SIG-M5 (cell line): ENCODE results near the gene RPP30.

Source experiments
- DNase-seq: peaks from one replicate; lab custom pipeline; 2025; lab: John Stamatoyannopoulos, UW

The RPP30 gene

DNA sequence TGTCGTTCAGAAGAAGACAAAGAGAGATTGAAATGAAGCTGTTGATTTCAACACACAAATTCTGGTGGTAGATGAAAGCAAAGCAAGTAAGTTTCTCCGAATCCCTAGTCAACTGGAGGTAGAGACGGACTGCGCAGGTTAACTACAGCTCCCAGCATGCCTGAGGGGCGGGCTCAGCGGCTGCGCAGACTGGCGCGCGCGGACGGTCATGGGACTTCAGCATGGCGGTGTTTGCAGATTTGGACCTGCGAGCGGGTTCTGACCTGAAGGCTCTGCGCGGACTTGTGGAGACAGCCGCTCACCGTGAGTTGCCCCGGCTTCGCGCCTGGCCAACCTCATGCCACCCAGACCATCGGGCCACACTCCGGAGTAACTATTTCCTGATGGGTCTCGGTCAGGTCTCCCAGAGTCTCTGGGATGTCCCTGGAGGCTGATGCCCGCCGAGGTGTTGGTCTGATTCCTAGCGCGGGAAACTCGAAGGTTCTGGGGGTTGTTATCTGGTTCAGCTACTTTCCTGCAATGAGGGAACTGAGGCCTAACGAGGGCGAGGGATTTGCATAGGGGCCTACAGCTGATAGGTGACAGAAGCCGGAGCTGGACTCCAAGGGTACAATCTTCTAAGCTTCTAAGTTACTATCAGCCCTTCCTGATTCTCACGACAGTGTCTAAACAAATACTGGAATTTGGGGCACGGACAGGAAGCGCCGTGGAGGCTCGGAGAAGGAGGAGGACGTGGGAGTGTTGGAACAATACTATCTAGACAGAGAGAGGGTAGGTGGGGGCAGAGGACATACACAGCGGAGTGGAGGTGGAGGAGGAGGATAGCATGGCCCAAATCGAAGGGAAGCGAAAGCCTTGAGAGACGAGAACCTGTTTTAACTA, at the start of gene RPP30:
RPP30 (plus strand) TSS at position 209 of the 882 bp plus-strand sequence; CDS start at position 222, 13 bp downstream.
- DNase-seq: peak; percentile 0

DNA sequence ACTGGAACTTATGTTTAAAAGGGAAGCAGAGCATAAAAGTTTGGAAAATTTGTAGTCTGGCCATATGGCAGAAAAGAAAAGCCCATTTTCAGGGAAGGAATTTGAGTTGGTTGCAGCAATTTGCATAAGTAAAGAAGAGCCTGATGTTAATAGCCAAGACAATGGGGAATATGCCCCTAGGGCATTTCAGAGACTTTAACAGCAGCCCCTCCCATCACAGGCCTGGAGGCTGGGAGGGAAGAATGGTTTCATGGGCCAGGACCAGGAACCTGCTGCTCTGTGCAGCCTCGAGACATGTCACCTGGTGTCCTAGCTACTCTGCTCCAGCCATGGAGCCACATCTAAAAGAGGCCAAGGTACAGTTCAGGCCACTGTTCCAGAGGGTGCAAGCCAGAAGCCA, 49.3 kb upstream of the RPP30 start:
- no peak for DNase-seq

DNA sequence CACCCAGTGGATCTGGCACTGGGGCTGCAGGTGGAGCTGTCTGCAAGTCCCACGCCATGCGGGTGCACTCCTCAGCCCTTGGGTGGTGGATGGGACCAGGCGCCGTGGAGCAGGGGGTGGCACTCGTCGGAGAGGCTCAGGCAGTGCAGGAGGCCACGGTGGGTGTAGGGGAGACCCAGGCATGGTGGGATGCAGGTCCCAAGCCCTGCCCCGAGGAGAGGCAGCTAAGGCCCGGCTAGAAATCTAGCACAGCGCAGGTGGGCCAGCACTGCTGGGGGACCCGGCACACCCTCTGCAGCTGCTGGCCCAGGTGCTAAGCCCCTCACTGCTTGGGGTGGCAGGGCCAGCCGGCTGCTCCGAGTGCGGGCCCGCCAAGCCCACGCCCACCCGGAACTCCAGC, 39.7 kb upstream of the RPP30 start:
- no peak for DNase-seq

DNA sequence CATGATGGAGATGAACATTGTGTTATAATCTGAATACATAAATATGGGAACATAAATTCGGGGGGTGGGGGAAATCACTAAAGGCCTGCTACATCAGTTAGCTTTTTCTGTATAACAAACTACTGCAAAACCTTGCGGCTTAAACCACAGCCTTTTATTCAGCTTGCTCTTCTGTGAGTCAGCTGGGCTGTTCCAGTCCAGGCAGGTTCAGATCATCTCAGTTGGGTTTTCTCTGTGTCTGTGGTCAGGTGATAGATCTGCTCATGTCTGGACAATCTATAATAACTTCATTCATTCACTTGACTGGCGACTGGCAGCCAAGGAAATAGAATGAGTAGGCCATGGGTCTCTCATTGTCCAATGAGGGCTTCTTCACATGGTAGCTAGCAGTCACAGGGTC, 37.4 kb upstream of the RPP30 start:
- DNase-seq: no peak

DNA sequence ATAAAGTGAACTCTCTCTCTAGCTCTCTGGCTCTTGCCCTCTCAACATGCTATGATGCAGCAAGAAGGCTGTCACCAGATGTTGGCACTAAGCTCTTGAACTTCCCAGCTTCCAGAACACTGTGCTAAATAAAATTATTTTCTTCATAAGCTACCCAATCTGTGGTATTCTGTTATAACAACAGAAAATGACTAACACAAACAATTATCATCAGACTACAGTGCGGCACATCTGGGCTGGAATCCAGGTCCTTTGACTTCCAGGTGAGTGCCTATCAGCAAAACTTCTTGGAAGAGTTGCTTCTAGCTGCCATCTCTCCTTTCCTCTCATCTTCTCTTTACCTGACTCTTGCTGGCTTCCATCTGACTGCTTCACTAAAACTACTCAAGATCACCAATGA, 34.3 kb upstream of the RPP30 start:
- DNase-seq: no peak

DNA sequence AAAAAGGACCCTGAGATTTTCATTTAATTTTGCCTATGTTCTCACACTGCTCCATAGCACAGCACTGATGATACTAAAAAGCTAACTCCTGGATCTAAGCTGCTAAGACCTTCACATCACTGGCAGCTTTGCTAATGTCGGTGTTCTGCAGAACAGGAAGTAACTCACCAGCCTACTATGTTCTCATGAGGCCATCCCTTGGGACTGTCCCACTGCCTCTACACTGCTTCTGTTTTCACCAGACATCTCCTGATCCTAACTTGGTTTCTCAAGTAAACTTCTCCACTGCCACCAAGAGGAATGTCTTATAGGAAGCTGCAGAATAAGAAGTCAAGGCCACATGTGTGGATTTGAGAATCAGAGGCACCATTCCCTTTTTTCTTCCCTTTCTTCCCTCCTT, 29.0 kb upstream of the RPP30 start:
- DNase-seq: no peak

DNA sequence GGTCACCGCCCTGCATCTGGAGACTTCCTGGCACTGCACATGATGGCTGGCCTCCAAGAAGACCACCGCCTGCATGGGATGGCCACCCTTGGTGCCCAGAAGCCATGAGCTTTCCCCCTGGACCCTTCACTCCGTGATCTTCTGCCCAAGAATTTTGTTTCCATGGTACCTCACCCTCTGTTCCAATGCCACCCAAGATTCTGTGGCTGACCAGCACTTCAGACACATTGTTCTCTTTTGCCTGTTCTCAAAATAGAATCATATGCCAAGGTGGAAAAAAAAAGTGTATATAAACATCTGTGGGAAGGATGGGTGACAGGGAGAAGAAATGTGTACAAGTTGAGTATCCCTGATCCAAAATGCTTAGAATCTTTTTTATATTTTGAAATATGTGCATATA, 26.0 kb upstream of the RPP30 start:
- DNase-seq: no peak

DNA sequence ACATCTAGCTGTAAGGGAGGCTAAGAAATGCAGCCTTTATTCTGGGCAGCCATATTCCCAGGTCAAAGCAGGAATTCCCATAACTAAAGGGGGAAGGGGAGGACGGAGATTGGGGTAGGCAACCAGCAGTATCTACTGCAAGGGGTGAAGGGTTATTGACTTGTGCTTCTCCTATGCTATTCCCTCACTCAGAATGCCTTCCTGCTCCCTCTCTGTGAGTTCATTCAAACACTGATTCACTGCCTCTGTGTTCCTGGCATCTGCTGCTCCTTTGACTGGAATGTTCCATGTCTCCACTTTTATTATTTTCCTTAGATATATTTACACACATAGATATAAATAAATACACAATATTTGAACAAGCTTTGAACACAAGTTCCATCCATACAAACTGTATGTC, 25.0 kb upstream of the RPP30 start:
- no peak for DNase-seq

DNA sequence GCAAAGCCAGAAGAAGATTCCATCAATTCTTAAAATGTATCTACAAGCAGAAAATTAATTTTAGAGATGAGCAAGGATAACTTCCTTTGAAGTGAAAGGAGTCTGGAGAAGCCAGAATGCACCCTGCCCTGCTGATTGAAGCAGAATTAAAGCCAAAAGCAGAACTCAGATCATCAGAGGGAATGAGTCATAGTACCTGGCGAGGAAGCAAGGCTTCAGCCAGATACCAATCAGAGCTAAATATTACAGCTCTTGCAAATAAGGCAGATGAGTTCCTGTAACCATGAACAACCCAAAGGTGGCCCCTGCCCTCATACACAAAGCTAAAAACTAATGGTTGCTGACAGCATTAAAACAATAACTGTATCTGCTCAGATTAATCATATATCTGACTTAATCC, 24.3 kb upstream of the RPP30 start:
- DNase-seq: no peak

DNA sequence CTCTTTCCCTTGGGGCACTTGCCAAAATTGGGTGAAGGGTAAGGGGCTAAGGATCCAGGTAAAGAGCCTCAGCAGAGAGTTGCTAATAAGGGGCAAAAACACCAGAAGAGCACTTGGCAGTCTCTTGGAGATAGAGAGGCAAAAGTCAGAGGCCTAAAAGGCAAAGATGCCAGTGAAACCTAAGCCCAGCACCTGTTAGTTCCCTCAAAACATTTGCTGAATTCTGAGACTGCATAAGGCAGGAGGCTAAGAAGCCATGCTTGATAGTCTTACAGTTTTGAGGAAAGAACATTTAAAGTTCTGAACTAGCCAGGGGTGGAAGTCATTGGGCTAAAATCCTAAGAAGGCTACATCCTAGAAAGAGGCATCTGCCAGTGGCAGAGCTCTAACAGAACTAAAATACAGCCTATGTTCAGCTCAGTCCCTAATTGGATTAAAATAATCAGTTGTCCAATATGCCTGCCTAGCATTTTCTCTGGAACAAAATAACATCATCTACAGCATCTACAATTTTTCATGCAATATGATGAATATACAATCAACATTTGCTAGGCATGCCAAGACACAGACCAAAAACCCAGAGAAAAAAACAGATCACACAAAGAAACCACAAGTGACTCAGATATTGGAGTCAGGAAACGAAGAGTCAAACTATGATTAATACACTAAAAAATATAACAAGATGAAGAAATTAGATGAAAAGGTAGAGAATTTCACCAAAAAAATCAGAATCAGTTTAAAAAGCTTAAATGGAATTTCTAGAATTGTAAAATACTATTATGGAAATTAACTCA, 21.6 kb upstream of the RPP30 start:
- DNase-seq: no peak

DNA sequence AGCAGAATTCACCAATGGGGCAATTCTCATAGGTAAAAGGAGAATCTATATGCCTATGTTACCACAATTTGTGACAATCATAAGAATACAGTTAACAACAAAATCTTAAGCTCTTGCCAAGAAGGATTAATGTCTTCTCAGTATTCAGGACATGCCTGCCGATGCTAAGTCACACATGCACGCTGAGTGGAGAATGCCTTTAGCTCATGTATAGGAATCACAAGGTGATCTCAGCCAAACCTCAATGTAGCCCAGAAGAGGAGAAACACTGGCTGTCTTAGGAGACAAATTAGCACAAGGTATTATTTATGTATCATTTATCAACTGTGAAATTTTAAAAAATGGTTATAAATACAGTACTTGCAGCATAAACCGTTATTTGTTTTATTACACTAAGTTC, 16.6 kb upstream of the RPP30 start:
- no peak for DNase-seq

DNA sequence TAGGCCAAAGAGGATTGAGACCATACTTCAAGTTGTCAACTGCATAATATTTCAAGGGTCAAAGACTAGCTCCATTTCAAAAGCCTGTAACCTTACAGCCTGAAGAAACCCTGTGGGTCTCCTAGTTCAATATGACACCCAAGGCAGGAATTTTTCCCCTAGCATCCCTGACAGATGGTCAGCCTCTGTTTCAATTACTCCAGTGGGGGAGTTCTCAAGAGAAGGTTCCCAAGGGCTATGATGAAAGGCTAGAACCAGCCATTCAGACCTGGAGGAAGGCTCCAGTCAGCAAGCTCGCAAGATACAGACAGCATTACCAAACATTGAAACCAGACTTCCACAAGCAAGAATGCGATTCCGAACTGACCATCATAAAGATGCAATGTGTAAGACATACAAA, 15.5 kb upstream of the RPP30 start:
- DNase-seq: no peak

DNA sequence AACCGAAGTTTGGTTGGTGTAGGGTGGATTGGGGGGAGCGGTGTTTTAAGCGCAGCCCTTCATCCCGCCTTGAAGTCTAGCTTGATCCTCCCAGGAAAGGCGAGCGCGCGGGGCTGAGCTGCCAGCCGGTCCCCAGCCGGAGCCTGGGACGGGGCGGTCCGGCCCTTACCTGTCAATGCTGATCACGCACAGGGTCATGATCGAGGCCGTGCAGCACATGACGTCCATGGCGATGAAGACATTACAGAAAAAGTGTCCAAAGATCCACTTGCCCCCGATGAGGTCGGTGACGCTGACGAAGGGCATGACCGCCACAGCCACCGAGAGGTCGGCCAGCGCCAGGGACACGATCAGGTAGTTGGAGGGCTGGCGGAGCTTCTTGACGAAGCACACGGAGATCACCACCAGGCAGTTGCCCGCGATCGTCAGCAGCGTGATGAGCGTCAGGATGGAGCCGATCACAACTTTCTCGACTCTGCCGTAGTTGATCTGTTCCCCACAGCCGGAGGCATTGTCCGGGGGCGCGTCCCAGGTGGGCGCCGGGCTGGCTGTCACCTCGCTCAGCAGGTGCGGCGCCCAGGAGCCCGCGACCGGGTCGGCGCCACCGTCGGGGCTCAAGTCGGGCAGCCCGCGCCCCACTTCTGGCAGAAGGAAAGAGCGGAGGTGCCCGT, 14.7 kb upstream of the RPP30 start:
- no peak for DNase-seq

DNA sequence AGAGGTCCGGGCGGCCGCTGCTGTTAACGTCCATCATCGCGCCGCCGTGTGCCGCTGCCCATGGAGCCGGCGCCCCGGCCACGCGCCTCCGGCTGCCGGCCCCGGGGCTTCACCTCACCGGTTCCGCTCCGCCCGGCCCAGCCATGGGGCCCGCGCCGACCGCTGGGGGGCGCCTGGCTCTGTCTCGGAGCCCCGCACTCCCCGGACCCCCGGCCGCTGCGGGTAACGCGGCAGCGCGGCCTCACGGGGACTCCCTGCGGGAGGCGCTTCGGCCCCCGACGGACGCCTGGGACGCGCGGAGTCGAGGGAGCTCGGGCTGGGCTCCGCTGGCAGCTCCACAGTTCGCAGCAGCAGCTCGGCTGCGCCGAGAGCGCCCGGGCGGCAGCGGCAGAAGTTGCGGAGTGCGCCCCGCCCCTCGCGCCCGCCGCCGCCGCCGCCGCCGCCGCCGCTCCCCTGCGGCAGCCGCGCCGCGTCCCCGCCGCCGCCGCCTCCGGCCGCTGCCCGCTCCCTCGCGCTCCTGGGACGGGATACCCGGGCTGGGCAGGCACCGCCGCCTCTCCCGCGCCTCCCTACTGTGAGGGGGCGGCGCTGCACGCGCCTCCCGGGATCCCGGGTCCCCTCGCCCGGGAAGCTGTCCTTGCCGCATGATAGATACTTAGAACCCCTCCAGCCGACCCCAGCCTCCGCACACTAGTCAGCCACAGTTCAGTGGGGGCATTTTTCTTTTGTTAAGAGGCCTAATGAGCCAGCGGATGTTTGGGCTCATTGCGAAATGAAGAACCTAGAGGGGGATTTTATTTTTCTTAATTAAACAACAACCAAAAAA, 13.9 kb upstream of the RPP30 start, which contains the start of gene HTR7:
HTR7 (minus strand) TSS at position 405 of the 826 bp plus-strand sequence; CDS start at position 37, 368 bp downstream.
- DNase-seq: no peak

DNA sequence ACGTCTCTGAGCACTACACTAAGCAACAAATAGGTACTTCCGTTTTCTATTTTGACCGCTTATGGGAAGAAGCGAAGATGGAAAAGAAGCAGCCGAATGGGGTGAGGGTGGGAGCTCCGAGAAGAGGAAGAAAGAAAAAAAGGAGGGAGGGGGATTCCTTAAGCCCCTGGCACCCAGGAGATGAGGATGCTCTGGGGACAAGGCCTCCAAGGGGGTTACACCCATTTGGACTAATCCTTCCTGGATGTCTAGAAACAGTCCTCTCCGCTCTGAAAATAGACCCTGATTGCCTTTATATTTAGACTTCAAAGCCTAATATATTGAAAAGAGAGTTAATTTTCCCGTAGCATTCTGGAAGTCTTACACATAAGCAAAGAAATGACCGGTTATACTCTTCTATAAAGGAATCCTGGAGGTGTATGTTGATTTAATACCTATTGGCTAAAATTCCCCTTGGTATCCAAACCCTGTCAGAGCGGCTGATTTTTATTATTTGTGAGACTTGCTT, 13.3 kb upstream of the RPP30 start:
- no peak for DNase-seq

DNA sequence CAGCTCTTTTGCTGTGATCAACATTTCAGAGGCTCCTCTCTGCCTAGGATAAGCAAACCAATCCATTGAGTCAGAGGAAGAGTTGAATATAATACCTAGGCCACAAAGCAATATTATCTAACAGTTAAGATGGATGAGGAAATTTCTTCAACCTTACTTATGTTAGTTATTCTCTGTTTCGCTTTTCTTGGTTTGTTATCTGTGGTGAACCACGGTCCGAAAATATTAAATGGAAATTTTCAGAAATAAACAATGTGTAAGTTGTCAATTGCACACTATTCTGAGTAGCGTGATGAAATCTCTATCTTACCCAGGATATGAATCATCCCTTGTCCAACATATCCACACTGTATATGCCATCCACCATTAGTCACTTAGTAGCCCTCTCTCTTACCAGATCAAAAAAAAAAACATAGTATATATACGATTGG, 12.4 kb upstream of the RPP30 start:
- peak; percentile 10 for DNase-seq

DNA sequence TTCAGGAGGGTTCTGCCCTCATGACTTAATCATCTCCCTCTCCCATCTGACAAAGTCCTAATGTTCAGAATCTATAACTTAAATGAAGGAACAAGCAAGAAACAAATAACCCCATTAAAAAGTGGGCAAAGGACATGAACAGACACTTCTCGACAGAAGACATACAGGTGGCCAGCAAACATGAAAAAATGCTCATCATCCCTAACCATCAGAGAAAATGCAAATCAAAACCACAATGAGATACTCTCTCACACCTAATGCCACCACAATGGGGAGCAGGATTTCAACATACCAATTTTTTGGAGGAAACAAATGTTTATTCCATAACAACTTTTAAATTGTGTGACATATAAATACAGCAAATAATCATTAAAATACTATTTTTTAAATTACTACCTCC, 11.0 kb upstream of the RPP30 start:
- no peak for DNase-seq

DNA sequence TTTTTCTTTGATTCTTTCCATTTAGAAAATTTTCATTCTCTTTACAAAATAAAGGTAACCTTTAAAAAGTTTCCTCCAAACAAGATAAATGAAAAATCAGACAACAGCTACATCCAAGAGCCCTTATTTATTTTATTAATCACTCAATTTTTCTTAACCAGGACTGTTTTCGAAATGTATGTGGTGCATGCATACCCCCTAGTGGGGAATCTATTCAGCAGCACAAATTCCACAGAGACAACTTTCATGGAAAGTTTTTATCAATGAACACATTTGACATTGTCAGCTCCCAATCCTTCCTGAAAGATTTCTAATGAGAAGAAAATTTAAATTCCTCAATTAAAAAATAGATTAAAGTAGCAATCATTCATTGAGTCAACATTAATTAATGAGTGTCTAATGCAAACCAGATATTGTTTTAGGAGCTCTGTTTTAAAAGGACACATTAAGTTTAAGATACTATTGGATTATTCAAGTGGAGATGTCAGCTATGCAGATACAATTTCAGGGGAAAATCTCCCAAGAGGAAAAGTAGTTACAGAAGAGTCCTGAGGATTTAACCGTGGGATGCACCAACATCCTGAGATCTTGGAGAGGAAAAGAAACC, 8.8 kb upstream of the RPP30 start:
- DNase-seq: no peak

DNA sequence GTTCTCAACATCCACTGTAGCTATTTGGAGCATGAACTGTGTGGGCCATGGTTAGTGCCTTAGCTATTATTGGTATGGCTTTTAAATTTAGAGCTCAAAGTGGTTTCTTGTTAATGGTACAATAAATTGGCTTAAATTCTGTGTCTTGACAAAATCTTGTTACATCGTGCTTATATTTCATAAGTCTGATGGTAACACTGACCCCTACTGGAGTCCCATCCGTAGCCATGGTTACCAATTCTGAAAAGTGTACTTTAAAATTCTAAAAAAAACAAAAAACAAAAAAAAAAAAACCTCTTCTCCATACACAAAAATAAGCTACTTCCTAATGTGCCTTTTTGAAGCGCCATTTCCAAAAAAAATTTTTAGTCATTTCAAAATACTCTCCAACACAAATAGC, 6.4 kb upstream of the RPP30 start:
- no peak for DNase-seq

DNA sequence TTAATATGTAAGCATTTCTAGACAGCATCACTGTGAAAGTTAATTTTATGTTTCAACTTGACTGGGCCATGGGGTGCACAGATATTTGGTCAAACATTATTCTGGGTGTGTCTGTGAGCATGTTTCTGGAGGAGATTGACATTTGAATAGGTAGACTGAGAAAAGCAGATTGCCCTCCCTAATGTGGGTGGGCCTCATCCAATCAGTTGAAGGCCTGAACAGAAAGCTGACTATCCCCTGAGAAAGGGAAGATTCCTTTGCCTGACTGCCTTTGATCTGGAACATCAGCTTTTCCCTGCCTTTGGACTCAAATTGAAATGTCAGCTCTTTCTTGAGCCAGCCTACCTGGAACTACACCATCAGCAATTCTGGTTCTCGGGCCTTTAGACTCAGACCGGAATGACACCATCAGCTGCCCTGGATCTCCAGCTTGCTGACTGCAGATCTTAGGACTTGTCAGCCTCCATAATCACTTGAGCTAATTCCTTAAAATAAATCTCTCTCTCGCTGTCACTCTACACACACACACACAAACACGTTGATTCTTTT, 5.7 kb upstream of the RPP30 start:
- DNase-seq: no peak

DNA sequence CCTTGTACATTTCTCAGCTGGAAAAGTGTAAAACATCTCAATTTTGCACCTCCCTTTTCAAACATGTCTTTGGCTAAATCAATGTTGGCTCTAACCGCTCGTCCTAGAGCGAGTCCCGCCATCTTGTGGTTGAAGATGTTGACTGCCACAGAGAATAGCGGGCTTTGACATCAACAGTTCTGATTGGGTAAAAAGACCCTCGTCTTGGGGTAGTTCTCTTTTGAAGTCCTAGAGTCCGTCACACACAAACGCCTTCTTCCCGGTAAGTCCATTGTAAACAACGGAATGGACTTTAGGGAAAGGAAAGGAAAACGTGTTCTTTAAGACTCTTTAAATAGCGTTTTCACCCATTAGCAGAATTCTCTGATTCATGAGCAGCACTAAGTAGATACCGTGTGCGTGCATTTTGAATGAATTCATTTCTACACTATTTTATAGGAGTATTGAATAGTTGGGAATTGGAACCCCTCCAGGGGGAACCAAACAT, 452 bp upstream of the RPP30 start:
- DNase-seq: peak; percentile 9
